HCT116 (cell line): ENCODE data around the gene GDPD5. TPM values are rescaled to one million over a fixed set of nuclear protein-coding genes. Genes with fewer than 3 reads are reported as not detected.

ENCODE experiments used
- ATAC-seq: fragments of 200-7000 bp; cut with Tn5 transposase; 2 replicates; pipeline ENCODE4 v1.9.1; 2020; ENCODE audit warnings: mild to moderate bottlenecking, moderate library complexity
- BruUV-seq: library from RNA; stranded (reverse); fragments of 400-500 nt; replicated peaks from 2 replicates; lab custom pipeline; 2021; lab: Mats Ljungman, UMichigan
- CTCF ChIA-PET: fragments of 300-600 bp; sonication (Branson Sonifier 250); formaldehyde crosslinking; loops from one replicate; lab custom pipeline; 2021; ENCODE audit warnings: antibody characterized with exemption; lab: Charles Lee
- POLR2A ChIA-PET: fragments of 300-600, 350-600 bp; sonication (Branson Sonifier 250); formaldehyde crosslinking; loops from one replicate; lab custom pipeline; 2021; ENCODE audit warnings: antibody characterized with exemption; lab: Charles Lee
- RAD21 ChIA-PET, 2 experiments: fragments of 300-600 bp; sonication (Branson Sonifier 250); formaldehyde crosslinking; loops; one replicate each; lab custom pipeline; 2023; ENCODE audit warnings: low total read pairs in 2 of 2; ENCODE audit not compliant: uncharacterized antibody in 2 of 2, unreplicated experiment in 2 of 2, low non-redundant PET in 1 of 2; lab: Charles Lee
- DNase-seq: peaks from one replicate; pipeline ENCODE4 v3.0.0-alpha.2; 2010; ENCODE audit warnings: low read depth, low spot score
- H2AFZ ChIP-seq: fragments of 200-600 bp; shearing (Covaris generic), sonication (generic); 2 replicates; pipeline ENCODE4 v1.6.1; 2017; ENCODE audit warnings: low read depth, mixed run types, mixed read lengths, antibody characterized with exemption, low read length; ENCODE audit not compliant: poor library complexity, severe bottlenecking
- H3K27ac ChIP-seq: 2 replicates; pipeline ENCODE4 v1.5.1; 2012; ENCODE audit warnings: low read depth, low read length
- H3K27me3 ChIP-seq: fragments of 200-600 bp; sonication (generic); 2 replicates; pipeline ENCODE4 v1.6.1; 2016; ENCODE audit warnings: mixed run types, low read length, mixed read lengths; ENCODE audit not compliant: insufficient read depth
- H3K36me3 ChIP-seq, 2 experiments: fragments of 200-500 bp in 1 of 2; fragments of 200-600 bp in 1 of 2; sonication (Bioruptor generic) in 1 of 2; sonication (generic) in 1 of 2; 2 replicates each; pipeline versions ENCODE4 v1.5.1 to v1.6.1; 2014 to 2016; ENCODE audit warnings: low read length in 2 of 2, inconsistent platforms in 1 of 2, mixed read lengths in 1 of 2, mixed run types in 1 of 2; ENCODE audit not compliant: insufficient read depth in 2 of 2, control insufficient read depth in 1 of 2
- H3K4me1 ChIP-seq, 2 experiments: fragments of 200-600 bp in 1 of 2; sonication (generic) in 1 of 2; 2 replicates each; pipeline versions ENCODE4 v1.5.1 to v1.6.1; 2012 to 2017; ENCODE audit warnings: low read length in 2 of 2, inconsistent platforms in 1 of 2, mild to moderate bottlenecking in 1 of 2, mixed read lengths in 1 of 2, mixed run types in 1 of 2, moderate library complexity in 1 of 2; ENCODE audit not compliant: insufficient read depth in 2 of 2, control insufficient read depth in 1 of 2
- H3K4me2 ChIP-seq: fragments of 200-600 bp; sonication (generic); 2 replicates; pipeline ENCODE4 v1.6.1; 2017; ENCODE audit warnings: mixed run types, low read length, mixed read lengths
- H3K4me3 ChIP-seq, 2 experiments: fragments of 200-600 bp in 1 of 2; sonication (generic) in 1 of 2; replicated peaks in 1 of 2; 2 replicates each; pipeline ENCODE4 v1.5.1; 2011 to 2016; ENCODE audit warnings: low read length in 2 of 2, control low read depth in 1 of 2, low read depth in 1 of 2, mild to moderate bottlenecking in 1 of 2, mixed read lengths in 1 of 2, mixed run types in 1 of 2
- H3K79me2 ChIP-seq: fragments of 200-600 bp; sonication (generic); 2 replicates; pipeline ENCODE4 v1.6.1; 2017; ENCODE audit warnings: mild to moderate bottlenecking, mixed run types, low read length, moderate library complexity, mixed read lengths; ENCODE audit not compliant: insufficient read depth
- H3K9ac ChIP-seq: fragments of 200-600 bp; sonication (generic); 2 replicates; pipeline ENCODE4 v1.6.1; 2016; ENCODE audit warnings: low read length, mixed read lengths
- H3K9me2 ChIP-seq: fragments of 200-600 bp; sonication (generic), shearing (Covaris generic); 2 replicates; pipeline ENCODE4 v1.6.1; 2017; ENCODE audit warnings: mixed run types, mild to moderate bottlenecking, moderate library complexity; ENCODE audit not compliant: insufficient read depth
- H3K9me3 ChIP-seq, 2 experiments: fragments of 200-500 bp in 1 of 2; fragments of 200-600 bp in 1 of 2; sonication (Bioruptor generic) in 1 of 2; sonication (generic) in 1 of 2; 2 replicates each; pipeline ENCODE4 v1.6.1; 2014 to 2017; ENCODE audit warnings: low read length in 2 of 2, mixed read lengths in 2 of 2, inconsistent platforms in 1 of 2, low read depth in 1 of 2, mild to moderate bottlenecking in 1 of 2, mixed run types in 1 of 2, moderate library complexity in 1 of 2; ENCODE audit not compliant: control insufficient read depth in 1 of 2, insufficient read depth in 1 of 2
- H4K20me1 ChIP-seq: fragments of 200-600 bp; sonication (generic), shearing (Covaris generic); 2 replicates; pipeline ENCODE4 v1.6.1; 2017; ENCODE audit warnings: mixed run types, mild to moderate bottlenecking, moderate library complexity; ENCODE audit not compliant: insufficient read depth
- CEBPB ChIP-seq: IDR thresholded peaks from 2 replicates; pipeline ENCODE4 v1.6.1; 2012; ENCODE audit warnings: low read depth
- EZH2phosphoT487 ChIP-seq: fragments of 200-600 bp; IDR thresholded peaks from 2 replicates; pipeline ENCODE4 v1.6.1; 2018; ENCODE audit warnings: antibody characterized with exemption, borderline replicate concordance
- POLR2A ChIP-seq: IDR thresholded peaks from 2 replicates; pipeline ENCODE4 v1.7.0; 2011; ENCODE audit warnings: borderline replicate concordance; ENCODE audit not compliant: insufficient read depth, insufficient read length; ENCODE audit errors: extremely low read depth
- SIN3A ChIP-seq: IDR thresholded peaks from 2 replicates; pipeline ENCODE4 v1.6.1; 2012; ENCODE audit warnings: low read depth
- SP1 ChIP-seq: IDR thresholded peaks from 2 replicates; pipeline ENCODE4 v1.6.1; 2012; ENCODE audit warnings: low read depth
- TCF7L2 ChIP-seq: IDR thresholded peaks from 2 replicates; pipeline ENCODE4 v1.7.0; 2011; ENCODE audit warnings: borderline replicate concordance, inconsistent platforms; ENCODE audit not compliant: insufficient read depth, insufficient read length; ENCODE audit errors: extremely low read depth
- YY1 ChIP-seq: IDR thresholded peaks from 2 replicates; pipeline ENCODE4 v1.6.1; 2011; ENCODE audit warnings: low read length, low read depth, moderate library complexity, mild to moderate bottlenecking; ENCODE audit not compliant: insufficient replicate concordance; ENCODE audit errors: extremely low read depth
- intact Hi-C: fragments of 100-400 bp; cut with micrococcal nuclease; formaldehyde crosslinking; loops from 2 replicates; pipeline ENCODE4 v1.10.0; 2022
- total RNA-seq: library from RNA; stranded (reverse); gene quantifications from one replicate; pipeline ENCODE4 v1.2.1, GENCODE V29; 2021; ENCODE audit not compliant: unreplicated experiment
- TF ChIP-seq, protein P1 (sequence below): IDR thresholded peaks from 2 replicates; pipeline ENCODE4 v1.6.1; 2011; ENCODE audit warnings: mild to moderate bottlenecking, low read length, moderate library complexity; ENCODE audit not compliant: insufficient replicate concordance; ENCODE audit errors: extremely low read depth
- TF ChIP-seq, protein P2 (sequence below), 3 experiments: fragments of 200-600 bp in 1 of 3; sonication (generic) in 1 of 3; IDR thresholded peaks in 2 of 3; conservative IDR thresholded peaks in 1 of 3; 2 replicates each; pipeline ENCODE4 v1.5.1; 2012 to 2017; ENCODE audit warnings: low read depth in 2 of 3, low read length in 2 of 3, antibody characterized with exemption in 1 of 3, borderline replicate concordance in 1 of 3, control low read depth in 1 of 3, mild to moderate bottlenecking in 1 of 3, mixed read lengths in 1 of 3, mixed run types in 1 of 3, moderate library complexity in 1 of 3; ENCODE audit not compliant: insufficient read depth in 1 of 3
- TF ChIP-seq, protein P3 (sequence below): IDR thresholded peaks from 2 replicates; pipeline ENCODE4 v1.6.1; 2012

The GDPD5 gene
- total RNA-seq, 1 experiment from 2014 or later = 27.5 TPM

DNA sequence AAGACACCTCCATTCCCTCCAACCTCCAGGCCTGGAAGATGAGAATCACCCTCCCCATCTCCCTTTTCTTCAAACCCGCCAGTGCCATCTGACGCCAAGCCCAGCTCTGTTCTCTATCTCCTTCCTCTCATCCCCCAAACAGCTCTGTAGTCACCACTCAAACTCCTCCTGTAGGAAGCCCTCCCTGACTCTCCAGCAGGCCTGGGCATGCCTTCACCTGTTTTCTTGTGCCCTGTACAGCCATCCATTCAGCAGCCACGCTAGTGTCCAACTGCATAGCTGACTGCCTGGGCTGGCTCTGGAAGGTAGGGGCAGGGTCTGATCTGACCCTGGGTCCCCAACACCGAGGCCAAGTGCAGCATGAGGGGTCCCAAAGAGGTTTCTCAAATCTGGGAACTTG is 25.0 kb downstream of the GDPD5 start:
- Histone ChIP-seq H3K27me3 (no peaks in the 10 kb centered on the region), H3K4me1 (peaks cover 26 to 47% of the 10 kb centered on the region in 2 experiments), H3K4me3 (no peak overlapping the region), H3K9me3 (no peaks in the 10 kb centered on the region), H3K27ac (no peak overlapping the region; the same call in 1 of the 2 replicates), H4K20me1 (no peaks in the 10 kb centered on the region), H3K9ac (no peak overlapping the region), H3K4me2 (peak overlapping the region; percentile 77), H3K9me2 (no peaks in the 10 kb centered on the region), H3K79me2 (no peaks in the 10 kb centered on the region), H2AFZ (no peak overlapping the region), H3K36me3 (no peaks in the 10 kb centered on the region)
- ATAC-seq (no peak), DNase-seq (no peak)
- BruUV-seq = no TSS peak
- POLR2A ChIA-PET = no interaction called here
- intact Hi-C loops = no loop called here
- TF ChIP-seq EZH2phosphoT487 (no peak), SP1 (no peak), YY1 (no peak), SIN3A (no peak), POLR2A (no peak), TCF7L2 (no peak), CEBPB (no peak)
- TF ChIP-seq, protein P1, sequence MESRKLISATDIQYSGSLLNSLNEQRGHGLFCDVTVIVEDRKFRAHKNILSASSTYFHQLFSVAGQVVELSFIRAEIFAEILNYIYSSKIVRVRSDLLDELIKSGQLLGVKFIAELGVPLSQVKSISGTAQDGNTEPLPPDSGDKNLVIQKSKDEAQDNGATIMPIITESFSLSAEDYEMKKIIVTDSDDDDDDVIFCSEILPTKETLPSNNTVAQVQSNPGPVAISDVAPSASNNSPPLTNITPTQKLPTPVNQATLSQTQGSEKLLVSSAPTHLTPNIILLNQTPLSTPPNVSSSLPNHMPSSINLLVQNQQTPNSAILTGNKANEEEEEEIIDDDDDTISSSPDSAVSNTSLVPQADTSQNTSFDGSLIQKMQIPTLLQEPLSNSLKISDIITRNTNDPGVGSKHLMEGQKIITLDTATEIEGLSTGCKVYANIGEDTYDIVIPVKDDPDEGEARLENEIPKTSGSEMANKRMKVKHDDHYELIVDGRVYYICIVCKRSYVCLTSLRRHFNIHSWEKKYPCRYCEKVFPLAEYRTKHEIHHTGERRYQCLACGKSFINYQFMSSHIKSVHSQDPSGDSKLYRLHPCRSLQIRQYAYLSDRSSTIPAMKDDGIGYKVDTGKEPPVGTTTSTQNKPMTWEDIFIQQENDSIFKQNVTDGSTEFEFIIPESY = no peak
- TF ChIP-seq, protein P2, sequence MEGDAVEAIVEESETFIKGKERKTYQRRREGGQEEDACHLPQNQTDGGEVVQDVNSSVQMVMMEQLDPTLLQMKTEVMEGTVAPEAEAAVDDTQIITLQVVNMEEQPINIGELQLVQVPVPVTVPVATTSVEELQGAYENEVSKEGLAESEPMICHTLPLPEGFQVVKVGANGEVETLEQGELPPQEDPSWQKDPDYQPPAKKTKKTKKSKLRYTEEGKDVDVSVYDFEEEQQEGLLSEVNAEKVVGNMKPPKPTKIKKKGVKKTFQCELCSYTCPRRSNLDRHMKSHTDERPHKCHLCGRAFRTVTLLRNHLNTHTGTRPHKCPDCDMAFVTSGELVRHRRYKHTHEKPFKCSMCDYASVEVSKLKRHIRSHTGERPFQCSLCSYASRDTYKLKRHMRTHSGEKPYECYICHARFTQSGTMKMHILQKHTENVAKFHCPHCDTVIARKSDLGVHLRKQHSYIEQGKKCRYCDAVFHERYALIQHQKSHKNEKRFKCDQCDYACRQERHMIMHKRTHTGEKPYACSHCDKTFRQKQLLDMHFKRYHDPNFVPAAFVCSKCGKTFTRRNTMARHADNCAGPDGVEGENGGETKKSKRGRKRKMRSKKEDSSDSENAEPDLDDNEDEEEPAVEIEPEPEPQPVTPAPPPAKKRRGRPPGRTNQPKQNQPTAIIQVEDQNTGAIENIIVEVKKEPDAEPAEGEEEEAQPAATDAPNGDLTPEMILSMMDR (IDR thresholded peaks at IDR 0.05 in 2 of 3, conservative IDR thresholded peaks at IDR 0.05 in 1 of 3; ENCODE audit: borderline replicate concordance in 1 of 3, insufficient read depth in 1 of 3, low read depth in 2 of 3, low read length in 2 of 3) = no peak
- TF ChIP-seq, protein P3, sequence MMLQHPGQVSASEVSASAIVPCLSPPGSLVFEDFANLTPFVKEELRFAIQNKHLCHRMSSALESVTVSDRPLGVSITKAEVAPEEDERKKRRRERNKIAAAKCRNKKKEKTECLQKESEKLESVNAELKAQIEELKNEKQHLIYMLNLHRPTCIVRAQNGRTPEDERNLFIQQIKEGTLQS = no peak
- RAD21 ChIA-PET = no interaction called here
- CTCF ChIA-PET = no interaction called here
